ENCODE results near the gene ACBD6.

ACBD6 gene

DNA sequence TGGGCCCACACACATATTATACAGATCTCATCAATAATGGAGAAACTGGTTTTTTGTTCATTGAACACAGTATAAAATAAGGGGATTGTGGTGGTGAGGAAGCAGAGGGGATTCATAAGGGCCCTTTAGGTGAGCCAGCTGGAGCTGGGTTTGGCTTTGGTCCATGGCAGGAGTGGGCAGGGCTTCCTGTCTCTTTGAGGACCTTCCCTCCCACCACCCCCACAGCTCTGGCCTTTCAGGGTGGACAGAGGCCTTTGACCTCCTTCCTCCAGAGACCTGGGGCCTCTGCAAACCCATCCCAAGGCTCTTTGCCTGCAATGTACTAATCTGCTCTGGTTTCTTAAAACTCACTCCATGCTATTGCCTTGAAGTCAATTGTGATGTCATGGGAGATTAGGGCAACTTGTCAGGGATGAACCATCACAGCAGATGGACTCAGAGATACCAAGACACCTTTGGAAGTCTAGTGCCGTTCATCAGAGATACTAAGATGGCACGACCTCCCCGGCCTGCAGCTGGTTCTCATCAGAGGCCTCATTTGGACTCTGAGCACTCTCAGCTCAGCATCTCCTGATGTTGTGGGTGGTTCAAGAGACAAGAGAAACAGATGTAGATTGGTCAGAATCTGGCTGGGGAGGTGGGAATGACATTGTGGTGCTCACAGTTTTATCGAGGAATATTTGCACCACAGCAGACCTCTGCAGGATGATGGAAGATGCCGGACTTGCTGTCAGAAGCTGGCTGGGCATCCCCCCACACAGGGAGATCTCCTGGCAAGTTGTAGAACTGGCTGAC is 234.4 kb downstream of the ACBD6 start:
- FAIRE-seq = no peak

DNA sequence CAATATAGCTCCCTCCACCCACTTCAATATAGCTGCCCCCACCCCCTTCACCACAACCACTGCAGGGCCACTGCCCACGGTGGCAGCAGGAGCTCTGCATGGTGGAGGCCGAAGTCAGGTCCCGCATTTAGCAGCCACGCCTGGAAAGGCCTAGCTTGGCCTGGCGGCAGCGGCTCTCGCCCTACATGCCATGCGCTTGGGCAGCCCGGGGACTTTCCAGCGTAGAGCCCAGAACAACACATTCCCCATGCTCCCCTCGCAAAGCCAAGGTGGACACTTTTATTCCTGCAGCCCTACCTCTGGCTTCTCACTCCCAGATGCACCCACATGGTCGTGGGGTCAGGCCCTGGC is 235.2 kb downstream of the ACBD6 start:
- FAIRE-seq = no peak

DNA sequence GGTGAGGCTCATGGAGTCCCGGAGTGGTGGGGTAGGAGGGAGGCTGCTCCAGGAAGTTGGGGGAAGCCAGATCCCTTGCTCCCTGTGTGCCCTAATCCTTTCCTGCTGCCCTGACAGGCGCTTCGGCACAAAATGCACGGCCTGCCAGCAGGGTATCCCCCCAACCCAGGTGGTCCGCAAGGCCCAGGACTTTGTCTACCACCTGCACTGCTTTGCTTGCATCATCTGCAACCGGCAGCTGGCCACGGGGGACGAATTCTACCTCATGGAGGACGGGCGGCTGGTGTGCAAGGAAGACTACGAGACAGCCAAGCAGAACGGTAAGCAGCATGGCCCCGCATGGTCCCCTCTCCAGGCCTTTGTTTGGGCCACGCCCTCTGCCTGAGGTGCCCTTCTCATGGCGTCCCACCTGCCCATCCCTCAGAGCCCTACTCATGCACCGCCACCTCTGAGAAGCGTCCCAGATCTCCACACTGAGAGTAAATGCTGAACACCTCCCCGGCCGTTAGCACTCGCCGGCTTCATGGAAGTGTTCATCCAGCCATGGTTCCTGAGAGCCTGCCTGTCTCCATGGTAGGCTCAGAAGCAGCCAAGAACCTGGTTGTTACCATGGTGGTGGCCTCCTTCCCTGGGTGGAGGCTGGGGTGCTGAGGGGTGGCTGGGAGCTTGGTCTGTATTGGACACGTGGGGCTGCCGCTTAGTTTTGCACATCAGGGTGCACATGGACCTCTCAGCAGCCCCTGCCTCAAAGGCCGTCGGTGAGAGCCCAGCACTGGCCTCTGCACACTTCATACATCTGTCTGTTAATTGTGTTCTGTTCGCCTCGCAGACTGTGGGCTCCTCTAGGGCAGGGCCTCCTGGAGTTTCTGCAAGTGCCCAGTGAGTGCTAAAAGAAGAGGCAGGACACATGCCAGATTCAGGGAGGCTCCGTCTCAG is 235.8 kb downstream of the ACBD6 start:
- FAIRE-seq = no peak

DNA sequence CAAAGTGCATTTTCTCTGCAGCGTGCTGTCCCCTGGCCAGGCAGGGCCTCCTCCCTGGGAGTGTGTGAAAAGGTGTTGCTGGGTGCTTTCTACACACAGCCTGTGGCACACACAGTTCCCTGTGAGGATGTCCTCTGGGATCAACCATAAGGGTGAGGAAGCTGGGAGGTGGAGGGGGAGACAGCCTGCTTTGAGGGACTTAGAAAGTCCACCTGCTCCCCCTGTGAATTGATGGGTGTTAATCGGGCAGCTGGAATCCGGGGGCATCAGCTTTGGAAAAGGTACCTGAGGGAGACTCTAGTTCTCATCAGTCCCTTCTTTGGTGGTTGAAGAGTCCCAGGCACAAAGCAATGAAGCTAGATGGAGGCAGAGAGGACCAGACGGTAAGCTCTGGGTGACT is 236.5 kb downstream of the ACBD6 start:
- no peak for FAIRE-seq

DNA sequence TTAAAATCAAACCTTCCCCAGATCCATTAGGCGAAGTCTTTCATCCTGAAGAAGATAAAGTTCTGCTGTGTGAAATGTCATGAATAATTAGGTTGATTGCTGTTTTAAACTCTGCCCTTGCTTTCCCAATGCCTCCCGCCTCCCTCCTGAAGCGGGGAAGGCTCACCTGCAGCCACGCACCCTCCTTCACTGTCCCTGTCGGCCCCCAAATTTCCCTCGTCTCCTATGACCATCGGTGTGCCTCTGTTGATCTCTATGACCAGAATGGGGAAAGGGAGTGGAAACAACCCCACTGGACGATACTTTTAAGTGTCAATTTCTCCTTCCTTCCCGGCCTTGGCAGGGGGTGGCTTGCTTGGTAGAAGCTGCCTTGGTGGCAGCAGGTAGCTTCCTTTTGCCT is 237.2 kb downstream of the ACBD6 start:
- no peak for FAIRE-seq

DNA sequence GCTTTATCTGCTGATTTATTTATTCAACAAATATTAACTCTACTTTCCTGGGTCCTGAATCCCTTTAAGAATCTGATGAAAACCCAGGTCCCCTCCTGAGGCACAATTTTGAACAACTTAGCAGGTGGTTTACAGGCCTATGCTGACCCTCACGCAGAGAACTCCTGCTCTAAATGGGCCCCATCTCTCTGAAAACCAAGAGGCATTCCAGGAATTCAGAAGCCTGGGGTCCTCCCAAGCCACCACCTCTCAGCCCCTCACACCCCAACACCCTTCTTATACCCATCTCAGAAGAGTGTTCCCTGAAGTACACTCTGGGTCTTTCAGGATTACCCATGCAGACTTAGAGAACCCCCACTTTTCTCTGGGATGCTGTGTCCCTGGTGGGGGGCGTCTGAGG is 237.8 kb downstream of the ACBD6 start:
- no peak for FAIRE-seq

DNA sequence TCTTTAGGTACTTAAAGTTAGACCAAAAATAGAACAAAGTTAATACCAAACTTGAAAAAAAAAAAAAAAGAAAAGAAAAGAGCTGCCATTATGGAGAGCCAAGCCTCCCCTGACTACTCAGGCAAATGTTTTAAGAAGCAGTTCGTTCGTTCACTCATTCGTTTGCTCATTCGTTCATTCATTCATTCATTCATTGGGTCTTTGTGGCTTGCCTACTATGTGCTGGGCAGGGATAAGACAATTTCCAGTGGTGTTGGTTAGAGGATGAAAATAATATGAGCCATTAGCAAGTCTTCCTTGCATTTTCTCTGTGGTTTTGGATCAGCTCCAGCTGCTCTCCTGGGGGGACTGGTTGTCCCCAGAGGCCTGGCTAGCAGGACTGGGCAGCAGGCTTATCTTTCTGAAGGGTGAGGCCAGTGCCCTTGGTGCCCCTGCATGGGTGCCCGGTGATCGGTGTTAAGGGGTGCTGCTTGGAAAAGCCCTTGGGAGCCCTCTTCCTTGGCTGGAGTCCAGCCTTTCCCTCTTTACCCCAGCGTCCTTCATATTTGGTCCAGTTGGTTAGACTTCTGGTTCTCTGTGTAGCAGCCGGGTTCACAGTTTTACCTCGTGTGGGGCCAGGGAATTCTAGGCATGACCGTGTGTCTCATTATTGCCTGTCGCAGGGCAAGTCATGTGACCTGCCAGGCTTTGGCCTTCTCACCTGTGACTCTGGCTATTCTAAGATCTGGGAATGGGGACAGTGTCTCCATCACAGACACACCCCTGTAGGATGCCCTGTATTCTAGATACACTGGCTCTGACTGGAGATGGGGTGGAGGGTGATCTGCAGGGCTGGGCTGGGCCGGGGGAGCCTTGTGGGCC is 239.5 kb downstream of the ACBD6 start:
- no peak for FAIRE-seq

DNA sequence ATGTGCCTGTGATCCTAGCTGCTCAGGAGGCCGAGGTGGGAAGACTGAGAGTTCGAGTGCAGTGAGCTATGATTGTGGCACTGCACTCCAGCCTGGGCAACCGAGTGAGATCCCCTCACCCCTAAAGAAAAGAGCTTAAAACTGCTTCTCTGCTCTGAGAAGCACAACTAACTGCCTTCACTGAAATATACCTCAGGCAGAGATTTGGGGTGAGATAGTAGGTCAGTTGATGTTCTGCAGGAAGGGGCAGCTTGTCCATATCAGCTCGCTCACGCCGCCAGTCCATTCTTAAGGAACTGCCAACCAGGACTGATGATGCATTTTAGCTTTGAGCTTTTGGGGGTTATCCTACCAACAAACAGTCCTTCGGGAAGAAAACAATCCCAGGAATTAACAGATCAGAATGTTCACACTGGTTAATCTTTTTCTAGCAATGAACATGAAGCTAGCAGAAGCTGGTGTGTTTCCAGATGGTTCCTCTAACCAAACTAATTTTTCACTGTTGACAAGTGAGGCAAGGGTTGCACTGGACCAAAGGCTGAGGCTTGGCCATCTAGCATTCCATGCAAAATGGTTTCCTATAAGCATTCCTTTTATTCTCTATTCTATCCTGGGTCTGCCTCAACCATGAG is 240.7 kb downstream of the ACBD6 start:
- FAIRE-seq = no peak

DNA sequence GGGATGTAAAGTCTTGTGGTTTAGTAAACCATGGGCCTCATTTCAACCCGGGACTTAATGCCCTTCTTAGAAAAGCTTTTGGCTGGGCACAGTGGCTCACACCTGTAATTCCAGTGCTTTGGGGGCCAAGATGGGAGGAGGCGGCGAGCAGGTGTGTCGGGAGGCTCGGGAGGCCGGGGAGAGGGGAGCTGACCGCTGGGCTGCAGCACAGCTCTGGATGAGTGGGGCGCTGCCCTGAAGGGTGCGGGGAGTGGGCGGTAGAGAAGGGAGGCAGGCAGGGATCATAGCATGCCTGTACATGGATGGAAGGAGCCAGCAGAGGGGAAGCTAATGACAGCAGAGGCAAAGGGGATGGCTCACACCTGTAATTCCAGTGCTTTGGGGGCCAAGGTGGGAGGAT is 241.3 kb downstream of the ACBD6 start:
- no peak for FAIRE-seq

DNA sequence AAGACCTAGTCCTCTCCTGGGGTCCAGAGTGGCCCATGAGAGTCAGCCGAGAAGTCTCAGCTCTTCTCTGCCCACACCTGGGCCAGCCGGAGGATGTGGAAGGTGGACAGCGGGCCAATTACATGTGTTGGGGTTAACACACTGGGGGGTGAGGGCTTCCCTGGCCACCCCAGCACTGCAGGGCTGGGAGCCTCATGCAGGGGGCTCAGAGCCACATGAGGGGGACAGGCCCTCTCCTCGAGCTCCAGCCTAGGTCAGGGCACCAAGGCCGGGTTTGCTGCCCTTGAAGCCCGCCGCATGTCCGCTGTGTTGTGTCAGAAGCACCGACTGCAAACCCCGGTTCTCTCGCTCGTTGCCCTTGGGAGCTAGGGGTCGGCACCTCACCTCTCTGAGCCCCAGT is 241.8 kb downstream of the ACBD6 start:
- FAIRE-seq = no peak

DNA sequence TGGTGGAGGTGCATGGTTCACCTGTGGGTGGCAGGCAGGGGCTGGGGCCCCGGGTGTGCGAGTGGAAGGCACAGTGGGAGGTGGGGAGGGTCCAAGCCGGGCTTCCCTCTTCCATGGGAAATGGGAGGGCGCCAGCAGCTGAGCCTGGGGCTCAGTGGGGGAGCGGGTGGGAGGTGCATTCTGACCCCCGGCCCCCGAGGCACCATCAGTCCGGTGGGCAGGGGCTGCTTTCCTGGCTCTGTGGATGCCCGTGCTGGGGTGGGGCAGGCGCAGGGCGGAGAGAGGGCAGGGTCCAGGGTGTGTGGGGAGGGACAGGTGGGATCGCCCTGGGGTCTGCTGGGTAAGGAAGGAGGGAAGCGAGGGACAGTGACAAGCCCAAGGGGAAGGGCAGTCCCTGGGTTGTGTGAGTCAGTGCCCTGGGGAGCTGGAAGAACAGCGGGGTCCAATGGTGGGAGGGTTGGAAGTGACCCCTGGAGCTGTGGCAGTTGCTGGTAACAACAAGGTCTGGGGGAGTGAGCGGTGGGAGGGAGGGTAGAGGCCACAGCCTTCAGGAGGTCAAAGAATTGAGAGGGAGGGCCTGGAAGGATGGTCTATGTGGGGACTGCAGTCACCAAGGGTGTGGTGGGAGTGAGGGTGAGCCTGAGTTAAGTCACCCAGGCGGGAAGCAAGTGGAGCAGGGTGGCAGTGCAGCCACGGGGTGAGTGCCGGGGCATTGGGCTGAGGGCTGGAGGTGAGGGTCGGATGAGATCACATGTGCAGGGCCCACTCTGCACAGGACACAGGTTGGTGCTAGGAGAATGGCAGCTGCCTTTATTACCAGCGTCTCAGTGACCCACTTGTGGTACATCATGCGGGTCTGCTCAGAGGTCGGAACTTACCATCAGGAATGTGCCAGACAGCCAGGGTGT is 242.7 kb downstream of the ACBD6 start:
- FAIRE-seq = no peak

DNA sequence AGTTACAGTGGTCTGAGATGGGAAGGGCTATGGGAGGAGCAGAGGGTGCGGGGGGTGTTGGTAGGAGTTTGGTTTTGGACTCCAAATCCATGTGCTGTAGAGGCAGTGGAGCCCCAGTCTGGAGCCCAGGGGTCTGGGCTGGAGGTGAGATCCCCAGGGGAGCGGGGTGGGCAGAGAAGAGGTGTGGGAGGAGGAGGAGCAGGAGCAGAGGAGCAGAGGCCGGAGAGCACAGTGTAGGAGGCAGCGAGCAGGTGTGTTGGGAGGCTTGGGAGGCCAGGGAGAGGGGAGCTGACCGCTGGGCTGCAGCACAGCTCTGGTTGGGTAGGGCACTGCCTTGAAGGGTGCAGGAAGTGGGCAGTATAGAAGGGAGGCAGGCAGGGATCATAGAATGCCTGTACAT is 243.4 kb downstream of the ACBD6 start:
- no peak for FAIRE-seq

DNA sequence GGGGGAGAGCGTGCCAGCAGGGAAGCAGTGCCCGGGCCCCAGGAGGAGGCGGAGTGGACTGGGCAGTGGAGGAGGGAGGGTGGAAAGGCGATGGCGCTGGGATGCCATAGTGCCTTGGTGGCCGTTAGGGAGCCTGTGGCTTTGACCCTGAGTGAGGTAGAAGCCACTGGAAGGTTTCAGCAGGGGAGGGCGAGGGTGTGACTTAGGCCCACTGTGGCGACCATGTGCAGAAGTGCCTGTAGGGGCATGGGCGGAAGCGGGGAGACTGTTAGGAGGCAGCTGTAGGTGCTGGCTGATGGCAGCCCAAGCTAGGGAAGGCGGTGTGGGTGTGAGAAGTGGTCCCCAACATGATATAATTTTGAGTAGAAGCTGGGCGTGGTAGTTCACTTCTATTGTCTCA is 244.1 kb downstream of the ACBD6 start:
- FAIRE-seq = no peak

DNA sequence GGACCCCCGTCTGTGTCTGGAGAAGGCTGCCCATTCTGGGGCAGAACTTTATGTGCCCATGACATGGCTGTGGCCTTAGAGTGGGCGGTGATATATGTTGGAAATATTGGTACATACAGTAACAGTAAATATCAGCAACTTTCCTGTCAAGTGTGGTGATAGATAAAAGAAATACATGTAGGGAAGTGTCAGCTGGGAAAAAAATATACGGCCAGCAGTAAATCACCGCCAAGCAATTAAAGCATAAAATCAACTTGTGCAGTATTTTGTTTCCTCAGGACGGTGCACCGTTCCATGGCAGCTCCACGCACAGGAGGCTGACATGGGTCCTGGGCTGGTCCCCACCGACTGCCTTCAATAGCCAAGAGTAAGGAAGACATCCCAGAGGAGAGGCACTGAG is 244.9 kb downstream of the ACBD6 start:
- no peak for FAIRE-seq

DNA sequence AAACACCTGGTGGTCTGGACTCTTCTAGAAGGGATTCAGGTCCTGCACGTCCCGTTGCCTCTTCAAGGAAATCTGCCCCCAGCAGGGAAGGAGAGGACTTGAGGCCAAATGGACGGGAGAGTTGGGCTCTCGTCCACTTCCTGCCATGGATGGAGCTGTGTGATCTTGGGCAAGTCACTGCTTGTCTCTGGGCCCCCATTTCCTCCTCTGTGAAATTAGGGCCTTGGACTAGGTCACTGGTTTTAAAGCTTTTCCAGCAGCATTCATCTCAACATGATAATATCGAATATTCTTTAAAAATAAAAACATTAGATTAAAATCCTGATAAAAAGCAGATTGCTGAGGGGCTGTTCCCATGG is 245.4 kb downstream of the ACBD6 start:
- no peak for FAIRE-seq

DNA sequence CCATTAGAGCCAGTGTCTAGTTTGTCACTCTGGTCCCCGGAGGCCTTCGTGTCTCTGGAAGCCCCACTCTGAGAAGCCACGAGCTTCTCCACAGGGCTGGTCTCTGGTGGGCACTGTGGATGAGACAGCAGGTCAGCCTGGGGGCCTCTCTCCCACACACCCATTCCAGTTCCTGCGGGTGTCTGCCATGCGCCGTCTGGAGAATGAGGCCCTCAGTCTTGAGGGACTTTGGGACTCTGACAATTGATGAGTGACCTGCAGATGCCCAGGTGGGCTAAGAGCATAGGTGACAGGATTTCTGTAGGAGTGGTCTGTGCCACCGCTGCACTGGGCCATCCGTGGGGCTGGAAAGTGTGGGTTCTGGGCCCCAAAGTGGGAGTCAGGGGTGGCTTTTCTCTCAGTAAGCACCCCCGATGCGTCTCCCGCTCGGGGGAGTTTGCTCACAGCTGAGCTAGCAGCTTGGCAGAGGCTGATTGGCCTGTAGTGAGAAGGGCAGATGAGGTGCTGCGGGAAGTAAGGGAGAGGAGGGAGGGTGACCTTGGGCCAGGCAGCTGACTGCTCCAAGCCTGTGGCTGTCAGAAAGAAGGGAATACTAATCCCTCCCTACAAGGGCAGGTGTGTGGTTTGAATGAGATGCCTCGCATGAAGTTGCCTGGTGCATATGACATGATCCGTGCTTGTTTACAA is 245.9 kb downstream of the ACBD6 start:
- FAIRE-seq = no peak

DNA sequence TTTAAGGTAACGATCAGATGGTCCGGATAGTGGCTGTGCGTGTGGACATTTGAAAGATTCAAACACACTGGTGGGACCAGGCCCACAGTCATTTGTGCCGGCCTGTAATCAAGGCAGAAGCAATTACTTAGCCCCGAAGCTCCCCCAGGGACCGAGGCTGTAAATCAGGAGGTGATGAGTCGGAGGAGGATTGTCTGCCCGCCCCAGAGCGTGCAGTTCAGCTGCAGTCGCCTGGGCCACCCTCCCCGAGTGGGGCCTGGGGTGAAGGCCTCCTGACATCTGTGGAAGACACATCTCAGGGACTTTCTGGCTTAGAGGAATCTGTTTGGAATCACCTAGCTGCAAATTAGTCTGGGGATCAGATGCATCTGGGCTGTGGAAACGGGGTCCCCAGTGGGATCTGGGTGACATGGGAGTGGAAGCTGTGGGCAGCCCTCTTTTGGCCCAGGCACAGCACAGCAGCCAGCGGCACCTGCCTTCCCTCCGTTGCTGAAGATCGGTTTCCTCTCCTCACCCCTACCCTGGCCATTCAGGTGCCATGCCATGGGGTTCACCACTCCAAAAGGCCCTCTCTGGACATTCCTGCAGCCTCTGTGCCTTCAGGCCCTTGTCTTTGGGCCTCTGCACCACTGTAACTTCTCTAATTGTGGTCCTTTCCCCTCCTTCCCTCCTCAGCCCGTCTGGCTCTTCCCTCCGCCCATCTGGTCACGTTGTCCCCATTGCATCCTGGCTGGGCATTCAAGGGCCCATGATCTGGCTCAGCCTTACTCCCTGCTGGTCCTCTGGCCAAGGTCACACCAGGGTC is 246.6 kb downstream of the ACBD6 start:
- no peak for FAIRE-seq

DNA sequence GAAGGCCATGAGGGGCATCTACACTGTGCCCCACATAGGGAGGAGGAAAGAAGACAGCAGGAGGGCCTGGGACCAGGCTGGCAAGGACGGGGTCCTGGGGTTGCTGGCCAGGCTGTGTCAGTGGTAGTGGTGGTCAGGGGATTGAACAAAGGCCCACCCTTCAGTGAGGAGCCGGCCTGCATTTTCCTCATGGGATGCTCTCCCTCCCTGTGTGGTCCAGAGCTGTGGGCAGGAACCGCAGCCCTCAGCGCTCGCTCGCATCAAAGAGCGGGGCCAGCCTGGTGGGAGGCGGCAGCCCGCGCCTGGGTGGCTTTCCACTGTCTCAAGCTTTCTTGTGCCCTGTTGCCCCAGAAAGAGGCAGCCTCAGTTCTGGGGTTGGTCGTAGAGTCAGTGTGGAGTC is 247.5 kb downstream of the ACBD6 start:
- FAIRE-seq = no peak

DNA sequence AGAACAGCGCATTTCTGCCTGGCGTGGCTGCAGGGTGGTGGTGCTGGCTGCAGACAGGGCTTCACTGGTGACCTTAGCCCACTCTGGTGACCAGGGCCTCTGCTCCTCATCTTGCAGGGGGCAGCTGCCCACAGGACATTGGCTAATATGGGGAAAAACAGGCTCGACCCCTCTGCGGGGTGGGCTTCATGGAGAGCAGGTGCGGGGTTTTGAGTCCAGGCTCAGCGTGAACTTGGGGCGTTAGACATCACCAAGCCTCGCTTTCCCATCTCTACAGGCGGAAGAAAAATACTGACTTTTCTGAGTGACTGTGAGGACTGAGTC is 247.9 kb downstream of the ACBD6 start:
- FAIRE-seq = no peak

All from G401.6 (cell line).